OCI-LY3 (cell line): ENCODE results near the gene SP100.

Experiments used
- EZH2phosphoT487 ChIP-seq: fragments of 200-600 bp; shearing (Covaris generic); IDR thresholded peaks from 2 replicates; pipeline ENCODE4 v1.6.1; 2018; ENCODE audit warnings: antibody characterized with exemption, mixed run types, low read depth
- TF ChIP-seq, protein P1 (sequence below): fragments of 200-600, 300-600 bp; sonication (generic); IDR thresholded peaks from 2 replicates; pipeline ENCODE4 v1.5.1; 2014; ENCODE audit warnings: antibody characterized with exemption, low read length, low read depth

DNA sequence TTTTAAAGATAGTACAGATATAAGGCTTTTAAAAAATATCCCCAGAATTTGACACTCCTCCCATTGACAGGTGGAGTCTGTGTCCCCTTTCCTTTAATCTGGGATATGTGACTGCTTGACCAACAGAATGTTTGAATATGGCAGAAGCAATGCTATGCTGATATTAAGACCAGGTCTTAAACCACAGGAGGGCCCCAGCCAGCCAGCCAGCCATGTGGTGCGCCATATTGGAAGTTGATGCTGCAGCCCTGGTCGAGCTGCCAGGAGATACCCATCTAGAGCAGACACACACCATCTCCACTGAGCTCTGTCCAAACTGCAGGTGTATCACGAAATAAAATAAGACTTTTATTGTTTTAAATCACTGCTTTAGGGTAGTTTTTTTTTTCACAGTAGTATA lies 174.3 kb downstream of the SP100 start:
- TF ChIP-seq, protein P1, sequence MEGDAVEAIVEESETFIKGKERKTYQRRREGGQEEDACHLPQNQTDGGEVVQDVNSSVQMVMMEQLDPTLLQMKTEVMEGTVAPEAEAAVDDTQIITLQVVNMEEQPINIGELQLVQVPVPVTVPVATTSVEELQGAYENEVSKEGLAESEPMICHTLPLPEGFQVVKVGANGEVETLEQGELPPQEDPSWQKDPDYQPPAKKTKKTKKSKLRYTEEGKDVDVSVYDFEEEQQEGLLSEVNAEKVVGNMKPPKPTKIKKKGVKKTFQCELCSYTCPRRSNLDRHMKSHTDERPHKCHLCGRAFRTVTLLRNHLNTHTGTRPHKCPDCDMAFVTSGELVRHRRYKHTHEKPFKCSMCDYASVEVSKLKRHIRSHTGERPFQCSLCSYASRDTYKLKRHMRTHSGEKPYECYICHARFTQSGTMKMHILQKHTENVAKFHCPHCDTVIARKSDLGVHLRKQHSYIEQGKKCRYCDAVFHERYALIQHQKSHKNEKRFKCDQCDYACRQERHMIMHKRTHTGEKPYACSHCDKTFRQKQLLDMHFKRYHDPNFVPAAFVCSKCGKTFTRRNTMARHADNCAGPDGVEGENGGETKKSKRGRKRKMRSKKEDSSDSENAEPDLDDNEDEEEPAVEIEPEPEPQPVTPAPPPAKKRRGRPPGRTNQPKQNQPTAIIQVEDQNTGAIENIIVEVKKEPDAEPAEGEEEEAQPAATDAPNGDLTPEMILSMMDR, result no peak
- no peak for TF ChIP-seq EZH2phosphoT487
